HEK293 (cell line): ENCODE results near the gene LGI1.

ENCODE experiments used
- CTCF ChIA-PET: fragments of 350-600 bp; formaldehyde crosslinking; extraction: SDS; loops from one replicate; lab custom pipeline; 2021; ENCODE audit warnings: antibody characterized with exemption; lab: Yijun Ruan, JAX
- POLR2A ChIA-PET: fragments of 300-600 bp; formaldehyde crosslinking; extraction: SDS; loops from one replicate; lab custom pipeline; 2020; ENCODE audit warnings: antibody characterized with exemption, inconsistent platforms; lab: Yijun Ruan, JAX
- H3K27ac ChIP-seq: fragments of 200-500 bp; sonication (Bioruptor generic); 2 replicates; pipeline ENCODE4 v1.5.1; 2014; ENCODE audit warnings: low read depth, low read length, control low read depth, inconsistent platforms; ENCODE audit errors: extremely low read depth
- H3K36me3 ChIP-seq, 2 experiments: fragments of 200-500 bp in 1 of 2; sonication (Bioruptor generic) in 1 of 2; 1 replicate in 1 of 2; 2 replicates in 1 of 2; pipeline ENCODE4 v1.5.1; 2014 to 2017; ENCODE audit warnings: inconsistent platforms in 2 of 2, low read length in 2 of 2; ENCODE audit not compliant: control insufficient read depth in 2 of 2, insufficient read depth in 1 of 2
- H3K4me1 ChIP-seq: fragments of 200-500 bp; sonication (Bioruptor generic); 2 replicates; pipeline ENCODE4 v1.5.1; 2014; ENCODE audit warnings: mild to moderate bottlenecking, low read length, inconsistent platforms; ENCODE audit not compliant: control insufficient read depth, insufficient read depth
- H3K4me3 ChIP-seq: 2 replicates; pipeline ENCODE4 v1.5.1; 2011; ENCODE audit warnings: low read depth, mild to moderate bottlenecking, control low read depth, low read length, moderate library complexity
- H3K9me3 ChIP-seq: fragments of 200-500 bp; sonication (Bioruptor generic); 2 replicates; pipeline ENCODE4 v1.5.1; 2014; ENCODE audit warnings: low read depth, low read length, inconsistent platforms; ENCODE audit not compliant: control insufficient read depth, insufficient read depth
- BCL11A ChIP-seq: fragments of 450-650 bp; formaldehyde crosslinking; IDR thresholded peaks from 2 replicates; pipeline ENCODE4 v1.5.1; 2016; ENCODE audit warnings: low read depth, missing biosample characterization, missing genetic modification characterization
- FEZF1 ChIP-seq: fragments of 450-650 bp; formaldehyde crosslinking; IDR thresholded peaks from 2 replicates; pipeline ENCODE4 v1.5.1; 2016; ENCODE audit warnings: missing biosample characterization, missing genetic modification characterization
- HOXA7 ChIP-seq: sonication (generic); formaldehyde crosslinking; IDR thresholded peaks from 2 replicates; pipeline ENCODE4 v1.8.1; 2022; ENCODE audit warnings: missing genetic modification reagents, borderline replicate concordance
- KLF10 ChIP-seq: fragments of 450-650 bp; IDR thresholded peaks from 2 replicates; pipeline ENCODE4 v1.5.1; 2018; ENCODE audit warnings: missing biosample characterization, mild to moderate bottlenecking, missing genetic modification characterization
- PRDM1 ChIP-seq: fragments of 450-650 bp; formaldehyde crosslinking; IDR thresholded peaks from 2 replicates; pipeline ENCODE4; 2016; ENCODE audit warnings: missing biosample characterization, missing genetic modification characterization
- SP7 ChIP-seq: fragments of 450-650 bp; formaldehyde crosslinking; IDR thresholded peaks from 2 replicates; pipeline ENCODE4 v1.5.1; 2016; ENCODE audit warnings: missing biosample characterization, missing genetic modification characterization
- ZBTB8A ChIP-seq: fragments of 450-650 bp; formaldehyde crosslinking; IDR thresholded peaks from 2 replicates; pipeline ENCODE4 v1.5.1; 2016; ENCODE audit warnings: missing biosample characterization, missing genetic modification characterization
- ZEB2 ChIP-seq: fragments of 450-650 bp; formaldehyde crosslinking; IDR thresholded peaks from 2 replicates; pipeline ENCODE4 v1.5.1; 2016; ENCODE audit warnings: missing biosample characterization, missing genetic modification characterization
- ZFP3 ChIP-seq: fragments of 450-650 bp; formaldehyde crosslinking; IDR thresholded peaks from 2 replicates; pipeline ENCODE4 v1.5.1; 2016; ENCODE audit warnings: low read depth, missing biosample characterization, missing genetic modification characterization
- ZNF112 ChIP-seq: fragments of 450-650 bp; formaldehyde crosslinking; IDR thresholded peaks from 2 replicates; pipeline ENCODE4 v1.5.0; 2017; ENCODE audit warnings: missing biosample characterization, missing genetic modification characterization
- ZNF2 ChIP-seq: fragments of 450-650 bp; formaldehyde crosslinking; IDR thresholded peaks from 2 replicates; pipeline ENCODE4 v1.5.1; 2016; ENCODE audit warnings: missing biosample characterization, missing genetic modification characterization
- ZNF37A ChIP-seq: fragments of 450-650 bp; IDR thresholded peaks from 2 replicates; pipeline ENCODE4 v1.5.1; 2018; ENCODE audit warnings: missing biosample characterization, missing genetic modification characterization
- ZNF555 ChIP-seq: fragments of 450-650 bp; formaldehyde crosslinking; conservative IDR thresholded peaks from 2 replicates; pipeline ENCODE4 v1.5.1; 2017; ENCODE audit warnings: missing biosample characterization, mild to moderate bottlenecking, missing genetic modification characterization, inconsistent platforms
- ZNF560 ChIP-seq: fragments of 450-650 bp; formaldehyde crosslinking; IDR thresholded peaks from 2 replicates; pipeline ENCODE4 v1.5.1; 2017; ENCODE audit warnings: missing biosample characterization, missing genetic modification characterization, borderline replicate concordance
- ZNF707 ChIP-seq: fragments of 450-650 bp; formaldehyde crosslinking; IDR thresholded peaks from 2 replicates; pipeline ENCODE4 v1.5.1; 2016; ENCODE audit warnings: missing biosample characterization, missing genetic modification characterization
- ZSCAN16 ChIP-seq: fragments of 450-650 bp; formaldehyde crosslinking; IDR thresholded peaks from 2 replicates; pipeline ENCODE4 v1.5.1; 2016; ENCODE audit warnings: missing biosample characterization, missing genetic modification characterization
- TF ChIP-seq, protein P1 (sequence below): fragments of 450-650 bp; formaldehyde crosslinking; IDR thresholded peaks from 2 replicates; pipeline ENCODE4 v1.5.1; 2016; ENCODE audit warnings: missing biosample characterization, missing genetic modification characterization, borderline replicate concordance
- TF ChIP-seq, protein P2 (sequence below): sonication (generic); formaldehyde crosslinking; IDR thresholded peaks from 2 replicates; pipeline ENCODE4 v1.8.1; 2022; ENCODE audit warnings: mild to moderate bottlenecking, moderate library complexity, missing genetic modification reagents
- TF ChIP-seq, protein P3 (sequence below): fragments of 450-650 bp; formaldehyde crosslinking; IDR thresholded peaks from 2 replicates; pipeline ENCODE4 v1.5.1; 2017; ENCODE audit warnings: missing biosample characterization, missing genetic modification characterization

LGI1 gene

DNA sequence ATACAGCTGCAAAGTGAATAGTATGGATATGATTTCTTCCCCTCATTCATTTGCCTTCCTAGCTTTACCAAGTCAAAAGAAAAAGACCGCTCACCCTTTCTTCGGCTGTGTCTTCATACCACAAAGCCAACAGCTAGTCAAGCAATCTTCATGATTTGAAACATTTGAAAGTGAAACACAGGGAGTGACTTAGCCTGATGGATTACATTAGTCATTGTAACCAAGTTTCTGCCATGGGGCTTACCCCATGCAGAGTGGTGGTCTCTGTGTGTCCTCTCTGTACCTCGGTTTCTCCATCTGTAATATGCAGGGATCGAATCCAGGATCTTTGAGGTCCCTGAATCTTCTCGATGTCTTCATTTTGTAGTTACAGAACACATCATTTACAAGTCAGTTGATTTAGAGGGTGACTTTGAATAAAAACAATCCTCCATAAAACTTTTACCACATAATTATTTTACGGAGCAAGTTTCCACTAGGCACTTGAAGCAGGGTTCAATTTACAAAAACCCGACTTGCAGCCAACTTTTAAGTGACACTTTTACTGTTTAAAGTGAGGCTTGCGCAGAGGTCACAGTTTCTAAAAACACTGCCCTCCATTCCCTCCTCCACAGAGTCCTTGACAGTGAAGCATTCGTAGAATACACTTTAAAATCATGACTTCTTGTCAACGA, 2.2 kb upstream of the LGI1 start (continued):
- TF ChIP-seq ZNF37A (tag by site-specific recombination) (no peak), ZSCAN16 (tag by site-specific recombination) (no peak), ZNF2 (no peak), KLF10 (tag by site-specific recombination) (no peak), HOXA7 (CRISPR knock-in tag) (no peak), SP7 (tag by site-specific recombination) (peak; percentile 54; the same call in 1 of the 2 replicates), ZFP3 (no peak), BCL11A (tag by site-specific recombination) (no peak), ZNF112 (tag by site-specific recombination) (no peak), ZBTB8A (tag by site-specific recombination) (no peak), ZNF555 (tag by site-specific recombination) (no peak), PRDM1 (tag by site-specific recombination) (no peak), ZEB2 (peak; percentile 35; the same call in 1 of the 2 replicates), ZNF707 (no peak)
- TF ChIP-seq, protein P1, sequence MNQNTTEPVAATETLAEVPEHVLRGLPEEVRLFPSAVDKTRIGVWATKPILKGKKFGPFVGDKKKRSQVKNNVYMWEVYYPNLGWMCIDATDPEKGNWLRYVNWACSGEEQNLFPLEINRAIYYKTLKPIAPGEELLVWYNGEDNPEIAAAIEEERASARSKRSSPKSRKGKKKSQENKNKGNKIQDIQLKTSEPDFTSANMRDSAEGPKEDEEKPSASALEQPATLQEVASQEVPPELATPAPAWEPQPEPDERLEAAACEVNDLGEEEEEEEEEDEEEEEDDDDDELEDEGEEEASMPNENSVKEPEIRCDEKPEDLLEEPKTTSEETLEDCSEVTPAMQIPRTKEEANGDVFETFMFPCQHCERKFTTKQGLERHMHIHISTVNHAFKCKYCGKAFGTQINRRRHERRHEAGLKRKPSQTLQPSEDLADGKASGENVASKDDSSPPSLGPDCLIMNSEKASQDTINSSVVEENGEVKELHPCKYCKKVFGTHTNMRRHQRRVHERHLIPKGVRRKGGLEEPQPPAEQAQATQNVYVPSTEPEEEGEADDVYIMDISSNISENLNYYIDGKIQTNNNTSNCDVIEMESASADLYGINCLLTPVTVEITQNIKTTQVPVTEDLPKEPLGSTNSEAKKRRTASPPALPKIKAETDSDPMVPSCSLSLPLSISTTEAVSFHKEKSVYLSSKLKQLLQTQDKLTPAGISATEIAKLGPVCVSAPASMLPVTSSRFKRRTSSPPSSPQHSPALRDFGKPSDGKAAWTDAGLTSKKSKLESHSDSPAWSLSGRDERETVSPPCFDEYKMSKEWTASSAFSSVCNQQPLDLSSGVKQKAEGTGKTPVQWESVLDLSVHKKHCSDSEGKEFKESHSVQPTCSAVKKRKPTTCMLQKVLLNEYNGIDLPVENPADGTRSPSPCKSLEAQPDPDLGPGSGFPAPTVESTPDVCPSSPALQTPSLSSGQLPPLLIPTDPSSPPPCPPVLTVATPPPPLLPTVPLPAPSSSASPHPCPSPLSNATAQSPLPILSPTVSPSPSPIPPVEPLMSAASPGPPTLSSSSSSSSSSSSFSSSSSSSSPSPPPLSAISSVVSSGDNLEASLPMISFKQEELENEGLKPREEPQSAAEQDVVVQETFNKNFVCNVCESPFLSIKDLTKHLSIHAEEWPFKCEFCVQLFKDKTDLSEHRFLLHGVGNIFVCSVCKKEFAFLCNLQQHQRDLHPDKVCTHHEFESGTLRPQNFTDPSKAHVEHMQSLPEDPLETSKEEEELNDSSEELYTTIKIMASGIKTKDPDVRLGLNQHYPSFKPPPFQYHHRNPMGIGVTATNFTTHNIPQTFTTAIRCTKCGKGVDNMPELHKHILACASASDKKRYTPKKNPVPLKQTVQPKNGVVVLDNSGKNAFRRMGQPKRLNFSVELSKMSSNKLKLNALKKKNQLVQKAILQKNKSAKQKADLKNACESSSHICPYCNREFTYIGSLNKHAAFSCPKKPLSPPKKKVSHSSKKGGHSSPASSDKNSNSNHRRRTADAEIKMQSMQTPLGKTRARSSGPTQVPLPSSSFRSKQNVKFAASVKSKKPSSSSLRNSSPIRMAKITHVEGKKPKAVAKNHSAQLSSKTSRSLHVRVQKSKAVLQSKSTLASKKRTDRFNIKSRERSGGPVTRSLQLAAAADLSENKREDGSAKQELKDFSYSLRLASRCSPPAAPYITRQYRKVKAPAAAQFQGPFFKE (tag by site-specific recombination) = no peak
- TF ChIP-seq, protein P2, sequence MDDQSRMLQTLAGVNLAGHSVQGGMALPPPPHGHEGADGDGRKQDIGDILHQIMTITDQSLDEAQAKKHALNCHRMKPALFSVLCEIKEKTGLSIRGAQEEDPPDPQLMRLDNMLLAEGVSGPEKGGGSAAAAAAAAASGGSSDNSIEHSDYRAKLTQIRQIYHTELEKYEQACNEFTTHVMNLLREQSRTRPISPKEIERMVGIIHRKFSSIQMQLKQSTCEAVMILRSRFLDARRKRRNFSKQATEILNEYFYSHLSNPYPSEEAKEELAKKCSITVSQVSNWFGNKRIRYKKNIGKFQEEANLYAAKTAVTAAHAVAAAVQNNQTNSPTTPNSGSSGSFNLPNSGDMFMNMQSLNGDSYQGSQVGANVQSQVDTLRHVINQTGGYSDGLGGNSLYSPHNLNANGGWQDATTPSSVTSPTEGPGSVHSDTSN = no peak
- TF ChIP-seq, all 188 proteins: peak for 17

DNA sequence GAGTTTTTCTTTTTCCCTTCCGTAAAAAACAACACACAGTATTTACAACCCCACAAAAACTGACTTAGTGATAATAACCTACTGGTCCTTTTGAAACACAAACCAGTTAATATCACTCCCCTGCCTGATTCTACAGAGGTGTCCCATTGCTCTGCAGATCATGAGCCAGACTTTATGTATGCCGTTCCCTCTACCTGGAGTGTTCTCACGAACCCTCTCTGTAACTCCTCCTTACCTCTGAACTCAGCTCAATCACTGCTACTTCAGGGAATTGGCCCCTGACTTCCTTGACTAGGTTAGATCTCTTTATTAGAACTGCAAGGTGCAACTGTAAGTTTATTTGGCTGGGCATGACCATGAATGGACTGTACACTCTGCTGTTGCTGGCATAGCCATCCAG, 1.6 kb upstream of the LGI1 start:
- ChIA-PET POLR2A (no interaction called here), CTCF (interaction anchor here (0.5 to 2.4 kb wide), 4 partner anchors 10 to 641 kb away, joined by 3 to 16 read pairs (median 3); no protein-coding TSS in a partner anchor)
- no peak for TF ChIP-seq ZNF560 (tag by site-specific recombination)
- TF ChIP-seq, protein P3, sequence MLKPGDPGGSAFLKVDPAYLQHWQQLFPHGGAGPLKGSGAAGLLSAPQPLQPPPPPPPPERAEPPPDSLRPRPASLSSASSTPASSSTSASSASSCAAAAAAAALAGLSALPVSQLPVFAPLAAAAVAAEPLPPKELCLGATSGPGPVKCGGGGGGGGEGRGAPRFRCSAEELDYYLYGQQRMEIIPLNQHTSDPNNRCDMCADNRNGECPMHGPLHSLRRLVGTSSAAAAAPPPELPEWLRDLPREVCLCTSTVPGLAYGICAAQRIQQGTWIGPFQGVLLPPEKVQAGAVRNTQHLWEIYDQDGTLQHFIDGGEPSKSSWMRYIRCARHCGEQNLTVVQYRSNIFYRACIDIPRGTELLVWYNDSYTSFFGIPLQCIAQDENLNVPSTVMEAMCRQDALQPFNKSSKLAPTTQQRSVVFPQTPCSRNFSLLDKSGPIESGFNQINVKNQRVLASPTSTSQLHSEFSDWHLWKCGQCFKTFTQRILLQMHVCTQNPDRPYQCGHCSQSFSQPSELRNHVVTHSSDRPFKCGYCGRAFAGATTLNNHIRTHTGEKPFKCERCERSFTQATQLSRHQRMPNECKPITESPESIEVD (tag by site-specific recombination) = peak; percentile 85; the same call in 1 of the 2 replicates
- 0 out of 2 replicates have a peak, but pooled peaks have one; percentile 7 for TF ChIP-seq FEZF1 (tag by site-specific recombination)
- no peak overlapping the region for H3K27ac ChIP-seq
- no peaks in the 10 kb centered on the region for H3K9me3 ChIP-seq
- no peak overlapping the region for H3K4me3 ChIP-seq
- no peaks in the 10 kb centered on the region for H3K36me3 ChIP-seq
- peaks cover 3% of the 10 kb centered on the region; the same call in 1 of the 2 replicates for H3K4me1 ChIP-seq
